Spleen (tissue), 7 donors: Measurements from ENCODE around the gene THBS4.

ENCODE experiments used
- CTCF ChIP-seq, 11 experiments: fragments of 200-600 bp in 7 of 11; fragments of 450-650 bp in 4 of 11; sonication (generic) in 4 of 11; IDR thresholded peaks in 8 of 11; conservative IDR thresholded peaks in 3 of 11; 1 replicate in 7 of 11; 2 replicates in 4 of 11; pipeline versions ENCODE4 v1.4.0 to v1.8.0; 2016 to 2021; ENCODE audit warnings: antibody characterized with exemption in 11 of 11, inconsistent platforms in 4 of 11, mild to moderate bottlenecking in 1 of 11
- POLR2A ChIP-seq, 3 donors: fragments of 450-650 bp; IDR thresholded peaks; one replicate each; pipeline ENCODE4 v1.5.1; 2017; ENCODE audit warnings: antibody characterized with exemption in 3 of 3, mild to moderate bottlenecking in 1 of 3
- POLR2AphosphoS5 ChIP-seq, 3 donors: sonication (generic); formaldehyde crosslinking; IDR thresholded peaks; one replicate each; pipeline ENCODE4 v1.5.1; 2017; ENCODE audit warnings: antibody characterized with exemption in 3 of 3
- donor health status: DM: no; HTN: no; CAD: no; lungs with moderate emphysema.
- donor health status: DM: no; HTN: no; CAD: no.
- donor health status: DM: no; HTN: no; CAD: no.

DNA sequence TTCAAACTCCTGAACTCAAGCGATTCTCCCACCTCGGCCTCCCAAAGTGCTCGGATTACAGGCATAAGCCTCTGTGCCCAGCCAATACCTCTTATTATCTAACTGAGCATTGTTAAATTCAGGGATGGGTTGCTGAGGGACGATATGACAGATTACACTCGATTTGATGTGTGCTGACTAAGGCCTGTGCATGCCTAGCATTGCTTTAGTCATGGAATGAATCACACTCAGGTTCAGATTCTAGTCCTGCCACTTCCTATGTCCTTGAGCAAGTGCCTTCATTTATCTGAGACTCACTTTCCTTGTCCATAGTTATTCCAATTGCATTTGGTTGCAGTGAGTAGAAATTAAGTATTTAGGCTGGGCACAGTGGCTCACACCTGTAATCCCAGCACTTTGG lies 19.5 kb downstream of the THBS4 start:
- TF ChIP-seq POLR2AphosphoS5 (IDR thresholded peaks at IDR 0.05): no peak
- no peak for TF ChIP-seq CTCF (IDR thresholded peaks at IDR 0.05 in 8 of 11, conservative IDR thresholded peaks at IDR 0.05 in 3 of 11)
- no peak for TF ChIP-seq POLR2A (IDR thresholded peaks at IDR 0.05)
